PC-9 (cell line): Measurements from ENCODE around the gene WNT2B. TPM values are rescaled to one million over a fixed set of nuclear protein-coding genes. Genes with fewer than 3 reads are reported as not detected.

Experiments used
- BruUV-seq: library from RNA; stranded (reverse); fragments of 400-500 nt; replicated peaks from 2 replicates; lab custom pipeline; 2021; lab: Mats Ljungman, UMichigan
- CTCF ChIA-PET: fragments of 300-600 bp; sonication (Branson Sonifier 250); formaldehyde crosslinking; loops from one replicate; lab custom pipeline; 2022; ENCODE audit warnings: antibody characterized with exemption; lab: Charles Lee
- POLR2A ChIA-PET: fragments of 300-600 bp; sonication (Branson Sonifier 250); formaldehyde crosslinking; loops from one replicate; lab custom pipeline; 2022; ENCODE audit warnings: antibody characterized with exemption; ENCODE audit not compliant: unreplicated experiment; lab: Charles Lee
- DNase-seq, 2 experiments: peaks; one replicate each; pipeline versions ENCODE4 v3.0.0 to v3.0.0-alpha.2; 2015 to 2022; ENCODE audit warnings: mixed read lengths in 1 of 2
- H2AFZ ChIP-seq: fragments of 200-600 bp; sonication (generic); 2 replicates; pipeline ENCODE4 v1.8.1; 2017; ENCODE audit warnings: antibody characterized with exemption
- H3F3A ChIP-seq: fragments of 200-600 bp; sonication (generic); 2 replicates; pipeline ENCODE4 v1.8.1; 2017; ENCODE audit warnings: antibody characterized with exemption, mild to moderate bottlenecking, low read depth; ENCODE audit not compliant: insufficient read depth
- H3K27ac ChIP-seq: fragments of 200-600 bp; sonication (generic); 2 replicates; pipeline ENCODE4 v1.6.1; 2016; ENCODE audit warnings: mixed run types
- H3K27me3 ChIP-seq: fragments of 200-600 bp; sonication (generic); 2 replicates; pipeline ENCODE4 v1.6.1; 2016; ENCODE audit warnings: low read depth, mixed run types; ENCODE audit not compliant: insufficient read depth
- H3K36me3 ChIP-seq: fragments of 200-600 bp; sonication (generic); 2 replicates; pipeline ENCODE4 v1.6.1; 2016; ENCODE audit warnings: low read depth, mixed run types
- H3K4me1 ChIP-seq: fragments of 200-600 bp; sonication (generic); replicated peaks from 2 replicates; pipeline ENCODE4 v1.6.1; 2016; ENCODE audit warnings: mixed run types; ENCODE audit not compliant: insufficient read depth
- H3K4me2 ChIP-seq: fragments of 200-600 bp; sonication (generic); 2 replicates; pipeline ENCODE4 v1.6.1; 2017; ENCODE audit warnings: mixed run types
- H3K4me3 ChIP-seq: fragments of 200-600 bp; sonication (generic); 2 replicates; pipeline ENCODE4 v1.6.1; 2016; ENCODE audit warnings: mixed run types
- H3K79me2 ChIP-seq: fragments of 200-600 bp; sonication (generic); 2 replicates; pipeline ENCODE4 v1.6.1; 2017; ENCODE audit warnings: low read depth, mixed run types
- H3K9me2 ChIP-seq: fragments of 200-600 bp; sonication (generic); 2 replicates; pipeline ENCODE4 v1.8.1; 2017; ENCODE audit warnings: mild to moderate bottlenecking; ENCODE audit not compliant: insufficient read depth
- H3K9me3 ChIP-seq: fragments of 200-600 bp; sonication (generic); 2 replicates; pipeline ENCODE4 v1.8.1; 2016; ENCODE audit warnings: low read depth; ENCODE audit not compliant: insufficient read depth
- H4K20me1 ChIP-seq: fragments of 200-600 bp; sonication (generic); 2 replicates; pipeline ENCODE4 v1.8.1; 2017; ENCODE audit not compliant: insufficient read depth
- EZH2 ChIP-seq: fragments of 200-600 bp; sonication (generic); IDR thresholded peaks from 2 replicates; pipeline ENCODE4 v1.8.0; 2017; ENCODE audit warnings: antibody characterized with exemption, low read depth
- intact Hi-C: fragments of 100-400 bp; cut with micrococcal nuclease; formaldehyde crosslinking; loops from one replicate; pipeline ENCODE4 v1.10.0; 2022; ENCODE audit not compliant: unreplicated experiment
- total RNA-seq: library from RNA; stranded (reverse); gene quantifications from 2 replicates; pipeline ENCODE4 v1.2.3, GENCODE V29; 2021
- TF ChIP-seq, protein P1 (sequence below): fragments of 200-600 bp; sonication (generic); conservative IDR thresholded peaks from 2 replicates; pipeline ENCODE4 v1.6.1; 2017; ENCODE audit warnings: mixed run types, antibody characterized with exemption, mild to moderate bottlenecking, moderate library complexity

Gene WNT2B
- total RNA-seq, 1 experiment from 2014 or later = 0.98 TPM

DNA sequence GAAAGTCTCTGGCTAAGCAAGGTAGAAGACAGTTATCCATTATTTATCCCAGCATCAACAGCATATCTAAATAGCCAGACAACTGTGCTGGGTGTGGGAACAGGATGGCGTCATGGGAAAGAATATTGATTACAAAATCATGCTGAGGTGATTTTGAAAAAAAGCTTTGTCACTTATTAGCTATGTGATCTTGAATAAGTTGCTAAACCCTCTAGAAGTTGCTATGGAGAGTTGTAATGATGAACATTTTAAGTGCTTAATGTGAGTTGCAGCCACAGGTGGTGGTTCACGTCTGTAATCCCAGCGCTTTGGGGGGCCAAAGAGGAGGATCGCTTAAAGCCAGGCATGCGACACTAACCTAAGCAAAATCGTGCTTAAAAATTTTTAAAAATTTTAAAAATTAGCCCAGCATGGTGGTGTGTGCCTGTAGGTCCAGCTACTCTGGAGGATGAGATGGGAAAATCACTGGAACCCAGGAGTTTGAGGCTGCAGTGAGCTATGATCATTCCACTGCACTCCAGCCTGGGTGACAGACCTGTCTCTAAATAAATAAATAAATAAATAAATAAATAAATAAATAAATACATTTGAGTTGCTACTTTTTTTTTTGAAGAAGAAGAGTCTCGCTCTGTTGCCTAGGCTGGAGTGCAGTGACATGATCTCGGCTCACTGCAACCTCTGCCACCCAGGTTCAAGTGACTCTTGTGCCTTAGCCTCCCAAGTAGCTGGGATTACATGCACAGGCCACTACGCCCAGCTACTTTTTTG lies 33.6 kb downstream of the WNT2B start:
- intact Hi-C loops = no loop called here
- peaks cover 32% of the 10 kb centered on the region for H3F3A ChIP-seq
- ChIA-PET POLR2A (no interaction called here), CTCF (no interaction called here)
- H3K27ac ChIP-seq = peak overlapping the region; percentile 10; the same call in 1 of the 2 replicates
- no peak for TF ChIP-seq EZH2
- TF ChIP-seq, protein P1, sequence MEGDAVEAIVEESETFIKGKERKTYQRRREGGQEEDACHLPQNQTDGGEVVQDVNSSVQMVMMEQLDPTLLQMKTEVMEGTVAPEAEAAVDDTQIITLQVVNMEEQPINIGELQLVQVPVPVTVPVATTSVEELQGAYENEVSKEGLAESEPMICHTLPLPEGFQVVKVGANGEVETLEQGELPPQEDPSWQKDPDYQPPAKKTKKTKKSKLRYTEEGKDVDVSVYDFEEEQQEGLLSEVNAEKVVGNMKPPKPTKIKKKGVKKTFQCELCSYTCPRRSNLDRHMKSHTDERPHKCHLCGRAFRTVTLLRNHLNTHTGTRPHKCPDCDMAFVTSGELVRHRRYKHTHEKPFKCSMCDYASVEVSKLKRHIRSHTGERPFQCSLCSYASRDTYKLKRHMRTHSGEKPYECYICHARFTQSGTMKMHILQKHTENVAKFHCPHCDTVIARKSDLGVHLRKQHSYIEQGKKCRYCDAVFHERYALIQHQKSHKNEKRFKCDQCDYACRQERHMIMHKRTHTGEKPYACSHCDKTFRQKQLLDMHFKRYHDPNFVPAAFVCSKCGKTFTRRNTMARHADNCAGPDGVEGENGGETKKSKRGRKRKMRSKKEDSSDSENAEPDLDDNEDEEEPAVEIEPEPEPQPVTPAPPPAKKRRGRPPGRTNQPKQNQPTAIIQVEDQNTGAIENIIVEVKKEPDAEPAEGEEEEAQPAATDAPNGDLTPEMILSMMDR = no peak
- no peaks in the 10 kb centered on the region for H4K20me1 ChIP-seq
- H3K9me2 ChIP-seq = no peaks in the 10 kb centered on the region
- H3K36me3 ChIP-seq = peaks cover 9% of the 10 kb centered on the region; the same call in 1 of the 2 replicates
- DNase-seq = no peak
- no peaks in the 10 kb centered on the region for H3K79me2 ChIP-seq
- H3K4me2 ChIP-seq = no peak overlapping the region
- no TSS peak for BruUV-seq
- no peak overlapping the region for H2AFZ ChIP-seq
- H3K4me3 ChIP-seq = no peak overlapping the region
- H3K4me1 ChIP-seq = peaks cover 38% of the 10 kb centered on the region
- no peaks in the 10 kb centered on the region; the same call in 1 of the 2 replicates for H3K9me3 ChIP-seq
- no peaks in the 10 kb centered on the region for H3K27me3 ChIP-seq

DNA sequence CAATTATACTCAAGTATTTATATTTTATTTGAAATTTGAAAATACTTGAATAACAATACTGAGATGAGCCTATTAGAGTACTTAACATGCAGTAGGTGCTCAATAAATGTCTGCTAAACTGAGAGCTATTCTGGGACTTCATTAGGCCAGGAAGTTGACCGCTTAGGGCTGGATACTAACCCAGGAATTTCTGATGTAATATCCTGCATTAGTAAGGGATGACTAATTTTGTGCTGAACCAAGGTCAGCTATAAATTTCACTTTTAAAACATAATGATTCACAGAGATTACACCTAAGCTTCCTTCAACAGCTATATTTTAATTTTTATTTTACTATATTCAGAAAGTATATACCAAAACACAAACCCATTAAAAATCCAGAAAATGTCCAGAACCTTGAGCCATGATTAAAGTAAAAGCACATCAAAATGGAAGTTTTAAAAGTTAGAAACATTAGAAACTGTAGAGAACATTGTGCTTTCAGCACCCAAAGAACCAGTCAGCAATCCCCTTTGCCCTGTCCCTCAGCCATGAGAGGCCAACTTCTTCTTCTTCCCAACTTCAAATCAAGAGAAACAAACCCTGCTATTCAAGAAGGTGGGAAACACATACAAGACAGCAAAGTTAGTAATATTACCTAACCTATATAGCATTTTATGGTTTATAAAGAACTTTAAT lies 35.4 kb downstream of the WNT2B start:
- POLR2A ChIA-PET = interaction anchor here (0.6 to 0.7 kb wide), 2 partner anchors 12 to 75 kb away, joined by 3 to 8 read pairs; no protein-coding TSS in a partner anchor

More for the DNA sequence above, 35.4 kb downstream of the WNT2B start:
- Histone ChIP-seq H2AFZ (peak overlapping the region; percentile 26; the same call in 1 of the 2 replicates), H3K9me3 (no peaks in the 10 kb centered on the region; the same call in 1 of the 2 replicates), H3K27me3 (no peaks in the 10 kb centered on the region), H3K79me2 (no peaks in the 10 kb centered on the region), H3K36me3 (peaks cover 4% of the 10 kb centered on the region; the same call in 1 of the 2 replicates), H3K4me3 (peak overlapping the region; percentile 24; the same call in 1 of the 2 replicates), H3K4me2 (peak overlapping the region; percentile 69), H3K27ac (peak overlapping the region; percentile 98), H3K9me2 (no peaks in the 10 kb centered on the region), H3F3A (peaks cover 32% of the 10 kb centered on the region), H4K20me1 (no peaks in the 10 kb centered on the region), H3K4me1 (peaks cover 38% of the 10 kb centered on the region)
- intact Hi-C loops = no loop called here
- TF ChIP-seq EZH2 = no peak
- TF ChIP-seq, protein P1 = 0 out of 2 replicates have a peak, but pooled peaks have one; percentile 20
- CTCF ChIA-PET = interaction anchor here (1.2 kb wide), 1 partner anchor 150 kb away, joined by 3 read pairs; no protein-coding TSS in a partner anchor
- DNase-seq = peak; percentile 13 to 94
- TSS peak; percentile 70 for BruUV-seq
